ENCODE data around the gene XIRP2. TPM values are rescaled to one million over a fixed set of nuclear protein-coding genes. Genes with fewer than 3 reads are reported as not detected.

The XIRP2 gene
- total RNA-seq, 2 experiments from 2014 or later: not detected

GRCh38 chr2:166924967-166925366, 36.7 kb downstream of the XIRP2 start:
- ChIA-PET POLR2A (no interaction called here), CTCF (no interaction called here)
- H3K4me1 Mint-ChIP-seq (ENCODE audit: low read depth): no peaks in the 10 kb centered on the region
- no peaks in the 10 kb centered on the region for H3K27me3 Mint-ChIP-seq
- H3K9me3 Mint-ChIP-seq: no peaks in the 10 kb centered on the region
- no peak for DNase-seq
- no peaks in the 10 kb centered on the region for H3K36me3 Mint-ChIP-seq (ENCODE audit: low read depth)
- intact Hi-C loops (cut with micrococcal nuclease): no loop called here
- no peak overlapping the region for H3K4me3 Mint-ChIP-seq
- H3K27ac Mint-ChIP-seq: no peak overlapping the region
- TF ChIP-seq CTCF (IDR thresholded peaks at IDR 0.05): no peak
- ATAC-seq: no peak

DNA sequence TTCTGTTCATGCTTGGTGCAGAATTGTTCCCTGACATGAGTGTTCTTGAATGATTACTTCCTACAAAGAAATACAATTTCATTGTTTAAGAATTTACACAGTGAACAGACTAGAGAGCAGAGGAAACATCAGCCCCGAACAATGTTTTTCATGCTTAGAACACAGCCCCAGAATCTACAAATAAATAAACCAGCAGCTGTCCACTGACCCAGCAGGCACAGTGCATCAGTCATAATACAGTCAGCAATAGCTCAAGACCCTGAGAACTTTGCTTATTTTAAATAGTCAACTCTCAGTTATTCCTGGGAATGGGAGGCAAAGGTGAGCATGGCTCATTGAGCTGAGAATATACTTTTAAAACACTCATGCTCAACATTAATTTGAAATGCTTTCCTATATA, 38.4 kb downstream of the XIRP2 start:
- no peaks in the 10 kb centered on the region for H3K27me3 Mint-ChIP-seq
- TF ChIP-seq CTCF (IDR thresholded peaks at IDR 0.05): no peak
- ATAC-seq: no peak
- DNase-seq: no peak
- no peaks in the 10 kb centered on the region for H3K4me1 Mint-ChIP-seq (ENCODE audit: low read depth)
- no peaks in the 10 kb centered on the region for H3K36me3 Mint-ChIP-seq (ENCODE audit: low read depth)
- no peak overlapping the region for H3K27ac Mint-ChIP-seq
- CTCF ChIA-PET: no interaction called here
- H3K9me3 Mint-ChIP-seq: no peaks in the 10 kb centered on the region
- POLR2A ChIA-PET: no interaction called here
- intact Hi-C loops (cut with micrococcal nuclease): no loop called here
- H3K4me3 Mint-ChIP-seq: no peak overlapping the region

DNA sequence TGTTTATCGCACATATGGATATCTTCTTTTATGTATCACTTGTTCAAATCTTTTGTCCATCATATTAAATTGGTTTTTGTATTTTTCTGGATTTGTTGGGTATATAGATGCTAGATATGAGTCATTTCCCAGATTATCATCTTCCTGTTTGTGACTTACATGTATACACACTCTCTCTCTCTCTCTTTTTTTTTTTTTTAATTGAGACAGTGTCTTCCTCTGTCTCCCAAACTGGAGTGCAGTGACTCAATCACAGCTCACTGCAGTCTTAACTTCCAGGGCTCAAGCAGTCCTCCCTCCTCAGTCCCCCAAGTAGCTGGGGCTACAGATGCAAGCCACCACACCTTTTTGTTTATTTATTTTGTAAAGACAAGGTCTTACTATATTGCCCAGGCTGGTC, 43.8 kb downstream of the XIRP2 start:
- Mint-ChIP-seq H3K27me3 (no peaks in the 10 kb centered on the region), H3K27ac (no peak overlapping the region), H3K4me1 (ENCODE audit: low read depth) (no peaks in the 10 kb centered on the region), H3K36me3 (ENCODE audit: low read depth) (no peaks in the 10 kb centered on the region), H3K9me3 (peaks cover 2% of the 10 kb centered on the region), H3K4me3 (no peak overlapping the region)
- ChIA-PET POLR2A (no interaction called here), CTCF (no interaction called here)
- DNase-seq (no peak), ATAC-seq (no peak)
- intact Hi-C loops (cut with micrococcal nuclease): no loop called here
- TF ChIP-seq CTCF (IDR thresholded peaks at IDR 0.05): no peak

DNA sequence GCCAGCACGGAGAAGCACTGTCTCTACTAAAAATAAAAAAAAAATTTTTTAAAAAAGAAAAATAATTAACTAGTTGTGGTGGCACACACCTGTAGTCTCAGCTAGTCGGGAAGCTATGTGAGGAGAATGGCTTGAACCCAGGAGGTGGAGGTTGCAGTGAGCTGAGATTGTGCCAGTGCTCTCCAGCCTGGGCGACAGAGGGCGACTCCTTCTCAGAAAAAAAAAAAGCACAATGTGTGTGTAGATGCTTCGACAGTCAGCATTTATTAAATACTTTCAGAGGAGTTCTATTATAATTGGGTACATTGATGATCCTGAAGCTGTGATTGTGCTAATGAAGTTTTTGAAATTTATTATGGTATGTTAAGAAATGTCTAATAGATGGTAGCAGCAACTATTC, 46.5 kb downstream of the XIRP2 start:
- ChIA-PET POLR2A (interaction anchor here (0.6 kb wide), 1 partner anchor 267 kb away, joined by 3 read pairs; no protein-coding TSS in a partner anchor), CTCF (no interaction called here)
- ATAC-seq (no peak), DNase-seq (no peak)
- intact Hi-C loops (cut with micrococcal nuclease): no loop called here
- Mint-ChIP-seq H3K4me1 (ENCODE audit: low read depth) (no peaks in the 10 kb centered on the region), H3K36me3 (ENCODE audit: low read depth) (no peaks in the 10 kb centered on the region), H3K27ac (no peak overlapping the region), H3K27me3 (no peaks in the 10 kb centered on the region), H3K4me3 (no peak overlapping the region), H3K9me3 (peaks cover 2% of the 10 kb centered on the region)
- TF ChIP-seq CTCF (IDR thresholded peaks at IDR 0.05): no peak

- intact Hi-C loops (cut with micrococcal nuclease): no loop called here
- TF ChIP-seq CTCF (IDR thresholded peaks at IDR 0.05): no peak
- POLR2A ChIA-PET: no interaction called here
- H3K27ac Mint-ChIP-seq: no peak overlapping the region
- CTCF ChIA-PET: no interaction called here
- H3K9me3 Mint-ChIP-seq: no peaks in the 10 kb centered on the region
- H3K4me3 Mint-ChIP-seq: no peak overlapping the region
- no peaks in the 10 kb centered on the region for H3K36me3 Mint-ChIP-seq (ENCODE audit: low read depth)
- no peaks in the 10 kb centered on the region for H3K4me1 Mint-ChIP-seq (ENCODE audit: low read depth)
- no peak for DNase-seq
- H3K27me3 Mint-ChIP-seq: no peaks in the 10 kb centered on the region
- no peak for ATAC-seq
Measured at GRCh38 chr2:166942377-166942776, 54.1 kb downstream of the XIRP2 start.

All from activated CD8-positive, alpha-beta T cell treated with anti-CD3 and anti-CD28 coated beads for 36 hours (primary cell).